Hematopoietic multipotent progenitor cell treated with erythropoietin and hydrocortisone succinate and interleukin-3 and kit ligand, for 8 days (in vitro differentiated cells): Measurements from ENCODE around the gene MFAP3L.

Experiments
- DNase-seq: peaks from one replicate; pipeline ENCODE4 v3.0.0-alpha.2; 2015

MFAP3L gene

GRCh38 chr4:169985881-169986280 is 40.3 kb downstream of the MFAP3L start:
- DNase-seq = no peak

GRCh38 chr4:169984745-169985144 is 41.5 kb downstream of the MFAP3L start:
- DNase-seq = no peak

GRCh38 chr4:169984173-169984572 is 42.0 kb downstream of the MFAP3L start:
- DNase-seq = no peak

- no peak for DNase-seq
Measured at GRCh38 chr4:169976951-169977350, 49.2 kb downstream of the MFAP3L start.

GRCh38 chr4:169975838-169976796 is 50.1 kb downstream of the MFAP3L start:
- no peak for DNase-seq

- no peak for DNase-seq
Measured at GRCh38 chr4:169975131-169975837, 50.9 kb downstream of the MFAP3L start.

GRCh38 chr4:169971456-169972015 is 54.7 kb downstream of the MFAP3L start:
- no peak for DNase-seq

GRCh38 chr4:169968999-169969398 is 57.2 kb downstream of the MFAP3L start:
- no peak for DNase-seq

GRCh38 chr4:169963998-169964397 is 62.2 kb downstream of the MFAP3L start:
- DNase-seq = no peak

GRCh38 chr4:169959254-169959653 is 66.9 kb downstream of the MFAP3L start:
- no peak for DNase-seq

GRCh38 chr4:169958629-169959028 is 67.6 kb downstream of the MFAP3L start:
- DNase-seq = no peak

GRCh38 chr4:169957785-169958184 is 68.4 kb downstream of the MFAP3L start:
- DNase-seq = no peak

- no peak for DNase-seq
Measured at GRCh38 chr4:169956091-169956843, 69.9 kb downstream of the MFAP3L start.

GRCh38 chr4:169955521-169955920 is 70.7 kb downstream of the MFAP3L start:
- no peak for DNase-seq

- DNase-seq = no peak
Measured at GRCh38 chr4:169952236-169953002, 73.8 kb downstream of the MFAP3L start.

- no peak for DNase-seq
Measured at GRCh38 chr4:169948271-169948670, 77.9 kb downstream of the MFAP3L start.

GRCh38 chr4:169945636-169946035 is 80.6 kb downstream of the MFAP3L start:
- DNase-seq = no peak

GRCh38 chr4:169943601-169944000 is 82.6 kb downstream of the MFAP3L start:
- DNase-seq = peak; percentile 16

- DNase-seq = no peak
Measured at GRCh38 chr4:169941141-169941540, 85.1 kb downstream of the MFAP3L start.

GRCh38 chr4:169940460-169940859 is 85.7 kb downstream of the MFAP3L start:
- no peak for DNase-seq
